K562 (cell line): ENCODE data around the gene PPARD. TPM values are rescaled to one million over a fixed set of nuclear protein-coding genes. Genes with fewer than 3 reads are reported as not detected.

Experiments
- FIP1L1 ChIP-seq: fragments of 200-400 bp; formaldehyde crosslinking; IDR thresholded peaks from 2 replicates; pipeline ENCODE4 v1.6.1; 2018; ENCODE audit warnings: mild to moderate bottlenecking, low read depth, low read length; ENCODE audit not compliant: poor library complexity, severe bottlenecking
- FOXP1 ChIP-seq: sonication (generic); formaldehyde crosslinking; IDR thresholded peaks from 2 replicates; pipeline ENCODE4 v1.8.0; 2022; ENCODE audit warnings: mild to moderate bottlenecking, missing genetic modification reagents
- HDAC2 ChIP-seq: fragments of 450-650 bp; IDR thresholded peaks from 2 replicates; pipeline ENCODE4 v1.6.1; 2016; ENCODE audit warnings: mild to moderate bottlenecking
- HNRNPK ChIP-seq: fragments of 200-400 bp; formaldehyde crosslinking; IDR thresholded peaks from one replicate; pipeline ENCODE4 v1.6.1; 2018; ENCODE audit warnings: mild to moderate bottlenecking, low read depth, low read length; ENCODE audit not compliant: poor library complexity, severe bottlenecking
- KLF1 ChIP-seq: fragments of 450-650 bp; IDR thresholded peaks from 2 replicates; pipeline ENCODE4 v1.6.1; 2016; ENCODE audit warnings: missing genetic modification characterization, missing compliant biosample characterization
- MED1 ChIP-seq: sonication (generic); formaldehyde crosslinking; IDR thresholded peaks from 2 replicates; pipeline ENCODE4 v1.8.1; 2023; ENCODE audit warnings: missing genetic modification reagents, borderline replicate concordance
- MTA3 ChIP-seq: fragments of 450-650 bp; formaldehyde crosslinking; IDR thresholded peaks from 2 replicates; pipeline ENCODE4 v1.6.1; 2017; ENCODE audit warnings: mild to moderate bottlenecking, borderline replicate concordance
- NR4A1 ChIP-seq, 2 experiments: fragments of 250-450 bp in 1 of 2; fragments of 450-650 bp in 1 of 2; sonication (Bioruptor Pico) in 1 of 2; IDR thresholded peaks; 2 replicates each; pipeline versions ENCODE4 v1.4.0 to v1.6.1; 2016 to 2020; ENCODE audit warnings: mild to moderate bottlenecking in 2 of 2, missing compliant biosample characterization in 1 of 2, missing genetic modification characterization in 1 of 2, moderate library complexity in 1 of 2
- PTBP1 ChIP-seq: fragments of 200-400 bp; formaldehyde crosslinking; IDR thresholded peaks from 2 replicates; pipeline ENCODE4 v1.6.1; 2017; ENCODE audit warnings: low read depth, low read length
- SIN3A ChIP-seq, 2 experiments: fragments of 150-350 bp in 1 of 2; IDR thresholded peaks; 2 replicates each; pipeline ENCODE4 v1.6.1; 2011 to 2016; ENCODE audit warnings: borderline replicate concordance in 2 of 2, low read depth in 2 of 2, low read length in 2 of 2, mild to moderate bottlenecking in 2 of 2, moderate library complexity in 2 of 2; ENCODE audit not compliant: control insufficient read depth in 1 of 2
- SRSF1 ChIP-seq: fragments of 200-400 bp; formaldehyde crosslinking; IDR thresholded peaks from 2 replicates; pipeline ENCODE4 v1.6.1; 2017; ENCODE audit warnings: mild to moderate bottlenecking, low read depth, low read length, moderate library complexity
- TBL1XR1 ChIP-seq, 2 experiments: IDR thresholded peaks; 2 replicates each; pipeline ENCODE4 v1.6.1; 2012; ENCODE audit warnings: improper control_type of control experiment in 2 of 2, low read length in 2 of 2, mild to moderate bottlenecking in 1 of 2
- ZC3H11A ChIP-seq: IDR thresholded peaks from 2 replicates; pipeline ENCODE4 v1.6.1; 2012; ENCODE audit warnings: low read depth, low read length, improper control_type of control experiment
- ZNF699 ChIP-seq: fragments of 250-450 bp; sonication (Bioruptor Pico); IDR thresholded peaks from 2 replicates; pipeline ENCODE4 v1.8.0; 2021; ENCODE audit warnings: mild to moderate bottlenecking, moderate library complexity; ENCODE audit not compliant: insufficient replicate concordance
- polyA plus RNA-seq, 8 experiments: library from polyadenylated mRNA; depleted of rRNA in 4 of 8; stranded (reverse) in 5 of 8; unstranded in 3 of 8; fragments of >200 nt; fragmentation: Nextera tagmentation in 2 of 8; fragmentation: Illumina TruSeq in 1 of 8; extraction: Ambion mirVana in 2 of 8; extraction: Trizol in 1 of 8; gene quantifications; 2 replicates each; pipeline versions ENCODE4 v1.2.1 to v1.2.3, GENCODE V29; 2011 to 2014; ENCODE audit warnings: inconsistent platforms in 1 of 8, missing spikeins in 1 of 8
- total RNA-seq, 7 experiments: library from RNA; depleted of rRNA in 6 of 7; stranded (reverse); fragments of >200 nt in 6 of 7; fragmentation: Illumina TruSeq in 2 of 7; extraction: Trizol in 2 of 7; gene quantifications; 2 replicates each; pipeline versions ENCODE4 v1.2.1 to v1.2.3, GENCODE V29; 2011 to 2021; ENCODE audit warnings: low replicate concordance in 1 of 7
- TF ChIP-seq, protein P1 (sequence below): fragments of 450-650 bp; IDR thresholded peaks from 2 replicates; pipeline ENCODE4 v1.6.1; 2016; ENCODE audit warnings: mild to moderate bottlenecking
- TF ChIP-seq, protein P2 (sequence below): fragments of 250-450 bp; sonication (Bioruptor Pico); IDR thresholded peaks from 2 replicates; pipeline ENCODE4 v1.6.1; 2021; ENCODE audit warnings: mild to moderate bottlenecking
- TF ChIP-seq, protein P3 (sequence below): IDR thresholded peaks from 3 replicates; pipeline ENCODE4 v1.6.1; 2011; ENCODE audit warnings: borderline replicate concordance, mild to moderate bottlenecking, moderate library complexity; ENCODE audit not compliant: insufficient read length; ENCODE audit errors: extremely low read depth

PPARD gene
- total and polyA plus RNA-seq, 9 of the 15 experiments (the other 6 are each of a cell fraction or from before 2014, with no cell fraction given): 0.14 to 13.2 (median 3.8) TPM

DNA sequence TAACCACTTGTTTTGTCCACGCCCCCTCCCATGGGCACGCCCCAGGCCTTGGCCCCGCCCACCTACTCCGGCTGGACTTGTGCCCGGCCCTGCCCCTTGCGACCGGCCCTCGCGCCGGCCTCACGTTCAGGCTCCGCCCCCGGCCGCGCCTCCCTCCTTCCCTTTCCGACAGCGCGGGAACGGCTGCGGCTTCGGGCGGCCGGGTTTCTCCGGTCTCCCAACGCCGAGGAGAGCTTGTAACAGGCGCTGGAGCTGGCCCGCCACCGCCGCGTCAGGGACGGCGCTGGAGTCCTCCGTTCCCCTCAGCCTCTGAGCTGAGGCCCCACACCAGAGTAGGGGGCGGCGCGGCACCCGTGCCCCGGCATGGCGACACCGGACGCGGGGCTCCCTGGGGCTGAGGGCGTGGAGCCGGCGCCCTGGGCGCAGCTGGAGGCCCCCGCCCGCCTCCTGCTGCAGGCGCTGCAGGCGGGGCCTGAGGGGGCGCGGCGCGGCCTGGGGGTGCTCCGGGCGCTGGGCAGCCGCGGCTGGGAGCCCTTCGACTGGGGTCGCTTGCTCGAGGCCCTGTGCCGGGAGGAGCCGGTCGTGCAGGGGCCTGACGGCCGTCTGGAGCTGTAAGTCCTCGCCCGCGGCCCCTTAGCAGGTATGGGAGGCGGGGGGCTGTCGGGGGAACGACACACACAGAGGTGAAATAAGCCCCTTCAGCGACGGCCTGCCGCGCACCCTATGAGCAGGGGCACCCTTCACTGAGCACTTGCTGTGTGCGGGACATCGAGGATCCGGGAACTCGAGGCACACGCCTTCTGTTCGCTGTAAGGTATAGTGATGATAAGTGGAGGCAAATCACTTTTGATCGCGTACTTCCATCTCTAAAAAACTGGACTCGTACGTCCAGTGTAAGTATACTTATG lies 110.1 kb downstream of the PPARD start, which contains the start of gene FANCE (continued):
- TF ChIP-seq, protein P1, sequence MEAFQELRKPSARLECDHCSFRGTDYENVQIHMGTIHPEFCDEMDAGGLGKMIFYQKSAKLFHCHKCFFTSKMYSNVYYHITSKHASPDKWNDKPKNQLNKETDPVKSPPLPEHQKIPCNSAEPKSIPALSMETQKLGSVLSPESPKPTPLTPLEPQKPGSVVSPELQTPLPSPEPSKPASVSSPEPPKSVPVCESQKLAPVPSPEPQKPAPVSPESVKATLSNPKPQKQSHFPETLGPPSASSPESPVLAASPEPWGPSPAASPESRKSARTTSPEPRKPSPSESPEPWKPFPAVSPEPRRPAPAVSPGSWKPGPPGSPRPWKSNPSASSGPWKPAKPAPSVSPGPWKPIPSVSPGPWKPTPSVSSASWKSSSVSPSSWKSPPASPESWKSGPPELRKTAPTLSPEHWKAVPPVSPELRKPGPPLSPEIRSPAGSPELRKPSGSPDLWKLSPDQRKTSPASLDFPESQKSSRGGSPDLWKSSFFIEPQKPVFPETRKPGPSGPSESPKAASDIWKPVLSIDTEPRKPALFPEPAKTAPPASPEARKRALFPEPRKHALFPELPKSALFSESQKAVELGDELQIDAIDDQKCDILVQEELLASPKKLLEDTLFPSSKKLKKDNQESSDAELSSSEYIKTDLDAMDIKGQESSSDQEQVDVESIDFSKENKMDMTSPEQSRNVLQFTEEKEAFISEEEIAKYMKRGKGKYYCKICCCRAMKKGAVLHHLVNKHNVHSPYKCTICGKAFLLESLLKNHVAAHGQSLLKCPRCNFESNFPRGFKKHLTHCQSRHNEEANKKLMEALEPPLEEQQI: no peak
- TF ChIP-seq KLF1 (tag) (peak; percentile 73), SIN3A (IDR thresholded peaks at IDR 0.05; ENCODE audit: borderline replicate concordance in 2 of 2, control insufficient read depth in 1 of 2, low read depth in 2 of 2, low read length in 2 of 2) (peak; percentile 68 to 97; a peak in 2 of 4 replicates), PTBP1 (no peak), ZC3H11A (no peak), ZNF699 (no peak), NR4A1 (CRISPR knock-in tag; IDR thresholded peaks at IDR 0.05) (no peak; the same call in 1 of the 2 replicates), NR4A1 (tag; IDR thresholded peaks at IDR 0.05) (0 out of 2 replicates have a peak, but pooled peaks have one; percentile 68), FIP1L1 (peak; percentile 89), TBL1XR1 (IDR thresholded peaks at IDR 0.05; ENCODE audit: low read length in 2 of 2) (no peak), HDAC2 (0 out of 2 replicates have a peak, but pooled peaks have one; percentile 42), FOXP1 (CRISPR knock-in tag) (peak; percentile 57; the same call in 1 of the 2 replicates), MED1 (CRISPR knock-in tag) (no peak), SRSF1 (no peak), HNRNPK (peak; percentile 21), MTA3 (peak; percentile 79; the same call in 1 of the 2 replicates)
- TF ChIP-seq, protein P2, sequence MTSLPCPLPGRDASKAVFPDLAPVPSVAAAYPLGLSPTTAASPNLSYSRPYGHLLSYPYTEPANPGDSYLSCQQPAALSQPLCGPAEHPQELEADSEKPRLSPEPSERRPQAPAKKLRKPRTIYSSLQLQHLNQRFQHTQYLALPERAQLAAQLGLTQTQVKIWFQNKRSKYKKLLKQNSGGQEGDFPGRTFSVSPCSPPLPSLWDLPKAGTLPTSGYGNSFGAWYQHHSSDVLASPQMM (CRISPR knock-in tag): no peak
- TF ChIP-seq, protein P3, sequence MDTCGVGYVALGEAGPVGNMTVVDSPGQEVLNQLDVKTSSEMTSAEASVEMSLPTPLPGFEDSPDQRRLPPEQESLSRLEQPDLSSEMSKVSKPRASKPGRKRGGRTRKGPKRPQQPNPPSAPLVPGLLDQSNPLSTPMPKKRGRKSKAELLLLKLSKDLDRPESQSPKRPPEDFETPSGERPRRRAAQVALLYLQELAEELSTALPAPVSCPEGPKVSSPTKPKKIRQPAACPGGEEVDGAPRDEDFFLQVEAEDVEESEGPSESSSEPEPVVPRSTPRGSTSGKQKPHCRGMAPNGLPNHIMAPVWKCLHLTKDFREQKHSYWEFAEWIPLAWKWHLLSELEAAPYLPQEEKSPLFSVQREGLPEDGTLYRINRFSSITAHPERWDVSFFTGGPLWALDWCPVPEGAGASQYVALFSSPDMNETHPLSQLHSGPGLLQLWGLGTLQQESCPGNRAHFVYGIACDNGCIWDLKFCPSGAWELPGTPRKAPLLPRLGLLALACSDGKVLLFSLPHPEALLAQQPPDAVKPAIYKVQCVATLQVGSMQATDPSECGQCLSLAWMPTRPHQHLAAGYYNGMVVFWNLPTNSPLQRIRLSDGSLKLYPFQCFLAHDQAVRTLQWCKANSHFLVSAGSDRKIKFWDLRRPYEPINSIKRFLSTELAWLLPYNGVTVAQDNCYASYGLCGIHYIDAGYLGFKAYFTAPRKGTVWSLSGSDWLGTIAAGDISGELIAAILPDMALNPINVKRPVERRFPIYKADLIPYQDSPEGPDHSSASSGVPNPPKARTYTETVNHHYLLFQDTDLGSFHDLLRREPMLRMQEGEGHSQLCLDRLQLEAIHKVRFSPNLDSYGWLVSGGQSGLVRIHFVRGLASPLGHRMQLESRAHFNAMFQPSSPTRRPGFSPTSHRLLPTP: no peak
